Measurements from ENCODE around the gene PPP1R3C.

The PPP1R3C gene

DNA sequence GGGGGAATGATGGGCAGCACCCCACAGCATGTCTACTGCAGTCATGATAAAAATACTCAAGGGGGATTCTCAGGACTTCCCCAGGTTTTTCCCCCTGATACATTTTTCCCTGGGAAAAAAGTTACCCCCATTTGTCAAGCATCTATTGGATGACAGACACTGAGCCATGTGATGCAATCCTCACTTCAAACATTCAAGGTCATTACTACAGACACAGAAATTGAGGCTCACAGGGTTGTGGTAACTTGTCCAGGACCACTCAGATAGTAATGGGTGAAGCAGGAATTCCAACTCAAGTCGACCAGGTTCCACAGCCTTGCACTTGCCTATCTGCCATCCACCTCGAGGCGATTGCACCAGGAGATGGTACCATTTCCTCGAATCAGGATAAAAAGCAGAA lies 31.7 kb downstream of the PPP1R3C start:
- no peak for DNase-seq (ENCODE audit: low read depth)

DNA sequence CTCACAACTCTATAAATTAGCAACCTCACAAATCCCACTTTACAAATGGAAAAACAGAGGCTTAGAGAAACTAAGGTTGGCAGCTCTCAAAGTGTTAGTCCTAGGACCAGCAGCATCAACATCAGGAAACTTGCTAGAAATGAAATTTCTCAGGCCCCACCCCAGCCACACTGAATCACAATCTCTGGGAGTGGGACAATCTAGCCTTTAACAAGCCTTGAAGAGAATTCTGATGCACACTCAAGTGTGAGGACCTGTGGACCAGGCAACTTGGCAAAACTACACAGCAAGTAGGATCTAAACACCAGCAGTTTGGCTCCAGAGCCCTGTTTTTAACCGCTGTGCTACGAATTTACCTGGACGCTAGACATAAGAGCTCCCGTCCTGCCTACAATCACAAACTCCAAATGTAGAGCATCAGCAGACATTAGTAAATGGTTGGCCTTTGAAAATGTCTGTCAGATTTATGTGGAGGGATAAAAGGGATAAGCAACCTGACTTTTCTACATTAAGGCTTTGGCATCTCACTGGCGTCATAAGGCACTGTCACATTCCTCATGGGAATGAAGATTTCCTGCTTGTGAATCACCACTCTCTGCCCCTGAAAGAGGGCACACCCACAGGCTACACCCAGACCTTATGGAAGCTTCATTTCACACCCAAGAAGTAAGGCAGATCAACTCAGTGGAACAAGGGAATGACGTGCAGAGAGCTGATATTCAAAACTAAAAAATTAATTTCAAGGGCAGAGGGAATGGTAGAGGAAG lies 34.5 kb downstream of the PPP1R3C start:
- no peak for DNase-seq (ENCODE audit: low read depth)

DNA sequence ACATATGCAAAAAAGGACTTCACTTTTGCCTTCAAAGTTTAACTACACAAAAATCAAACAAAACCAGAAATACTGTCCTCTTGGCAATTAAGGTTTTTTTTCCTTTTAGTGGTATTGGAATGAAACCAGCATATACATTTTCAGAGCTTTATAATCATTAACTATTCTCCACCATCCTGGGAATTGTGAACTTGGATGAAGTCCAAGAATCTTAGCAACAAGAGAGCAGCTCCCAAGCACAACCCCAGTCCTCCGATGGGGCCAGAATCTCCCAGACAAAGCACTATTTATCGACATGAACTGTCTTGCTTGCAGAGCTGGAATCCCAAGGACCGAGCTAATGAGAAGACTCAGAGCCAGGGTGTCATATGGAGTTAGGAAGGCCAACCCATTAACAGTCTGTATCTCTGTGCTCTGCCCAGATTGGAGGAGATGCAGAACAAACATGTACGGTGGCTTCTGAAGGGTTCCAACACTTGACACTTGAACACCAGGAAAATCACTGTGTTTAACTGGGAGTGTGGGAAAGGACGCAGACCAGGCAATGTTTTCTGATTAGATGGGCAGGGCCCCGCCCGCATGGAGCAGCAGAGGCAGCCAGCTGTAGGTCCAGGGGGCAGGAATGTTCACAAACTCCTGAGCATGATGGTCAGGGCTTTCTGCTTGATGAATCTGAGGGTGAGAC lies 35.5 kb downstream of the PPP1R3C start:
- no peak for DNase-seq (ENCODE audit: low read depth)

DNA sequence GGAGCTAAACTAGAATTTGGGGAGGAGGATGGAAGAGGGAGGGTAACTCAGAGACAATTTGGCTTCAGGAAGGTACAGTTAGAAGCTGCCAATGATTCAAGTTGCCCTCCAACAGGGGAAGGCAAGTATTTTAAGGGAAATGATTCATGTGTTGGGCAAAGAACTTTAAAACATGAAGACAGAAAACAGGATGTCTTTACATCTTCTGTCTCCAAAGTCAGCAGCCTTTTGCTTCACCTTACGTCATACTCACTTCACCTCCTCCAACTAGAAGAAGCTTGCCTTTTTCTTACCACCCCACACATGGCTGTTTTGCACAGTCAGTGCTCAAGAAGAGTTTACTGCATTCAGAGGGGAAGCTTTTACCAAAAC lies 36.1 kb downstream of the PPP1R3C start:
- DNase-seq (ENCODE audit: low read depth) = no peak

DNA sequence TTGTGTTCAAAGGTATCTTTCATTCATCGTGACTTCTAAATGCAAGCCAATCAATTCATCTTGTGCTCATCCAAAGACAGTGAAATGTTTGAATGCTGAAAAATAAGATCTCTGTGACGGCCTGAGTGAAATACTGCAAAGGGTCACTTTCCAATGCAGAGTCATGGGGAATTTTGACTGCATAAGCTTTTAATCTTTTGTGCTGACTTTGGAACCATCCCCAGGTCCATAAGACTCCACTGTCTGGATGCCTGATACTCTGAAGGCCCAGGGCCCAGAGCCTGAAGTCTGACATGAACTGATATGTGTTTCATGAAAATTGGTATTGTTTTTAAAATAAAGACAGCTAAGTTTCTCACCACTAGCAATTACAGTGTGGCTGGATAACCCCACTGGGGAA lies 39.0 kb downstream of the PPP1R3C start:
- DNase-seq (ENCODE audit: low read depth) = no peak

DNA sequence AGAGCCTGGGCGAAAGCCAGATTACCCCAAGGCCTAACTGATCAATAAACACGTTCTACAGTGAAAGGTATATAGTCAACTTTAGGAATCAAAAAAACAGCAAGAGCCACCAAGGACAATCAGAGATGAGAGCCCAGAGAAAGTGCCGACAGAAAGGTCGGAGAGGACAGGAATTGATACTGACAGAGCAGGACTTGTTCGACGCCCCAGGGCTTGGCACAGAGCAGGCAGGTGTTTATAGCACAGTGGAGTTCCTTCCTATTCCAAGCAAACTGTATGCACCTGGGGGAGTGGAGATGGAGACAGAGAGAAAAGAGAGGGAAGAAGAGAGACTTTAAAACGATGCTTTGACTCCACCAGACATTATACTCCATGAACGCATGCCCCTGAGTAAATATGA lies 39.5 kb downstream of the PPP1R3C start:
- no peak for DNase-seq (ENCODE audit: low read depth)

DNA sequence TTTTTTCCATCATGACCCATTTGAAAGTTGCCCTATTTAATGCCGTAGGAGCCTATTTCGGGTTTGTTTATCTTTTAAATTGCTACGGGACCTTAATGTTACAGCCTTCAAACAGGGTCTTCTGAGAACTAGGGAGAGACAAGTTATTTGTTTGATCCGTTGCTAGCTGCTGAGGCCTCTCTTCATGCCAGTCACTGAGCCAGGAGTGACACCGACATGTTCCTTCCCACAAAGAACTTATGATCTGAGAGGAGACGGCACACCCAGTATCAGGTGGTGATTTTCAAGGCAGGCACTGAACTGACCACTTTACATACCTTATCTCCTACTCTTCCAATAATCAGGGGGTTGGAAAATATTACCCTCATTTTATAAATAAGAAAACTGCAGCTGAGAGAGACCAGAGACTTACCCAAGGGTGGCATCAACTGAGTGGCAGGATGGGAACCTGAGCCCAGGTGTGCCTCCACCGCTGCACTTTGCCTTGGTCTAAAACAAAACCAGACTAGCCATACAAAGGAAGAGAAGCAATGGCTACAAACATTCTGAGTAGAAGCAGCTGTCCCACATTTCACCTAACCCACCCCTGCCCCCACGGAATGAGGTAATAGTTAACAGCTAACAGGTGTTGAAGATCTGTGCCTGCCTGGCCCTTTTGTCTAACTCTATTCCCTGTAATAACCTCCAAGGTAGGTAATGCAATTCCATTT lies 40.5 kb downstream of the PPP1R3C start:
- no peak for DNase-seq (ENCODE audit: low read depth)

DNA sequence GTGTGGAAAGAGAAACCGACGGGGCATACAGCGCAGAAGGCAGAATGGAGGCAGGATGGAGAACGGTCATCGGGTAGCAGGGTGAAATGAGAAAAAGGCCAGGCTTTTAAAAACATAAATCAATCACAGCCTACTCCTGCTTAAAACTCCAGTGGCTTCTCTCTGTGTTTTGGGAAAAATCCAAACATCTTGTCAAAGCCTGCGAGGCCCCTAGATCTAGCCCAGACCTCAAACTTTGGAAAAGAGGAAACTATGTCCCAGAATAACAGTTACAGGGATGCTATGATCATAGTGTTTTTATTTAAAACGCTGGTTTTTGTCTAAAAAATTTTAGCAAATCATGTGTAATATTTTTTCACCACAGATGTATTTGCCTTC lies 41.1 kb downstream of the PPP1R3C start:
- no peak for DNase-seq (ENCODE audit: low read depth)

DNA sequence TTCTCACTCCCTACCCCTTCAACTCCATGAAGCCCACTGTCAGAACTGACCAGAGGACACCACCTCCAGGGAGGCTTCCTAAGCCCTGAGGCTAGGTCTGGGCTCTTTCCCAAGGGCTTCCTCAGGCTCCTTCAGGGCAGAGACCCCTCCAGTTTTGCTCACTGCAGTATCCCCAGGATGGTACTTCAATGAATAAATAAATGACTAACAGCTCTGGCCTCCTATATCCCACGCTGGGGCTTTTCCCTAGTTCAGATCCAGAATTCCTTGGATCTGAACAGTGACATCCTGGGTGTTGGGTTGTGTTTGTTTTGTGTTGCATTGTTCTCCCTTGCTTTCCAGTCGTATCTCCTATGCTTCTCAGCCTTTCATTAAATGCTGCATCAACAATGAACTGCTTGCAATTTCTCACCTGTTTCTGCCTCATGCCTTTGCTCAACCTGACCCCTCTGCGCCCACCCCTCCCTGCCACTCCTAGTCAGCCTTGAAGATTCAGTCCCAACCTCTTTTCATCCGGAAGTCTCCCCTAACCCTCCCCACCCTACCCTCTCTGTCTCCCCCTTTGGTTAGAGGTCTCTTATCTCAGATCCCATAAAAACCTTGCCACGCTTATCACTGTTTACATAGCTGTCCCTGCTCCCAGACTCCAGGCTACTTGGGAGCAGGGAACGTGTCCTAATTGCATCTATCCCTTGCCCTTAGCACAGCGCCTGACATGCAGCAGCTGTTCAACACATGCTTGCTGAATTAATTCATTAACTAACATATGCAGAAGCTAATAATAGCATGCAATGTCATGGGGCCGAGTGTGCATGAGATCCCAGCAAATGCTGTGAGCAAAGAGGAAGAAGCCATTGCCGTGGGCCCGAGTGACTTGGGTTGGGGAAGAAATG lies 41.7 kb downstream of the PPP1R3C start:
- DNase-seq (ENCODE audit: low read depth) = no peak

DNA sequence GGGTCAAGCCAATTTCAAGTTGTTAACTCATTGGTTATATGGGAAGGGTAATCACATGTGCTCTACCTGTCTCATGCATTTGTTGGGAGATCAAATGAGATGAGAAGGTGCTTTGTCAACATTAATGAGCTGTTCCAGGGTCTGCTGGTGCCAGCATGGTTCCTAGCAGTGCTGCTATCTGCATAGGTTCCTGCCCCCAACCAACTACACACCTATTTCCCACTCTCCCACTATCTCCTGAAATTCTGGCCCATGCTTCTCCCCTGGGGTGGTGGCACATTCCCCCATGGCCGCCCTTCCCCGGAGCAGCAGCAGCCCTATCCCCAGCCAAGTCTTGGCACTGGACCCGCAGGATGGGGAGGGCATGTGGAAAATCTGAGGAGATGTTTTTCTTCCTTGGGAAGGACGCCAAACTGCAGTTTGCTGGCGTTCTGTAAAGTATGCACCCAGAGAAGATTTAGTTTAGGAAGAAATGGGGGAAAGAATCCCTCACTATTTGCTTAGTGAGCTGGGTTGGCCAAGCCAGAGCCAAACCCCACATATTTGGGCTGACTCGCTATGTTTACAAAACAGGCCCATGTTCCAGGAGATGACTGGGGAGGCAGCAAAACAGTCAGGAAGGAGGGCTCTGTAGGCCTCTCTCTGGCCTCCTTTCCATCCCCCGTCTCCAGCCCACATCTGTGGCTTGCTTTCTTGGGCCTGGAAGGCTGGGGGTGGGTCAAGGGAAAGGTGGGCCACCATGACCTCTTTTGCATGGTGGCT lies 42.5 kb downstream of the PPP1R3C start:
- no peak for DNase-seq (ENCODE audit: low read depth)

DNA sequence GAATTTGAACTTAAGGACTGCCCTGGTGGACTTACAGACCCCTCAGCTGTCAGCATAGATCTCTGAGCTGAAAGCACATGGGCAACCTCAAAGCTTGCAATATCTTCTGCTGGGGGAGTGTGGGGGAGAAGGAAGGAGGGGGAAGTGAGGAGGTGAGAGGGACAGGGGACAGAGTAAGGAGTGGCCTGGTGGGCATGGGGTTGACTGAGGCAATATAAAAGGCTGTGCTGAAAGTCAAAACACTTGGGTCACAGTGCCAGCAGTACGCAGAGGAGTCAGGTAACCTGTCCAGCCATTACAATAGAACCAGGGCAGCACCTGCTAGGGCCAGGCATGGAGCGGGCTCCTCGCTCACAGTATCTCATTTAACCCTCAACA lies 43.2 kb downstream of the PPP1R3C start:
- no peak for DNase-seq (ENCODE audit: low read depth)

DNA sequence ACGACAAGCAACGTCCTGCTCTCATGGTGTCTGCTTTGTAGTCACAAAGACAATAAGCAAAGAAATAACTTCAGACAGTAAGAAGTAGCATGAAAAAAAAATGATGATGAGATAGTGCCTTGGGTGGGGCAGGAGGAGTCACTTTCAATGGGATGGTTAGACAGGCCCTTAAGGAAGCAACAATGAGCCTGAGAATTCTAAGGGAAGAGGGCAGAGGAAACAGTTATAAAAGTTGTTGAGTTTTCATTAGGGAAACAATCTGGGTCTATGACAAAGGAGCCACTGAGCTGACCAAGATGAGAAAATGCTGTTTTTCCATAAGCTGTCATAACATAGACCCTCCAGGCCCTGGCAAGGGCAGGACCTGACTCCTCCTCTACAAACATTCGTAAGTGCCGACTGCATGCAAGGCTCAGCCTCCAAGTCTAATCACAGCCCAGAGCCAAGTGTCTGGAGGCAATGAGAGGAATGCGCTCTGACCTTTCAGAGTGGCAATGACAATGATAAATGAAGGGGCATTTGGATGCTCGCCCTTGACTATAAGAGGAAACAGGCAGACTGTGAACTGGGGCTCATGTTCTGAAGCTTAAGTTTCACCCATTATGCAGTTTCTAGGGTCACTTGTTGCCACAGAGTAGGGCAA lies 43.7 kb downstream of the PPP1R3C start:
- DNase-seq (ENCODE audit: low read depth) = no peak

DNA sequence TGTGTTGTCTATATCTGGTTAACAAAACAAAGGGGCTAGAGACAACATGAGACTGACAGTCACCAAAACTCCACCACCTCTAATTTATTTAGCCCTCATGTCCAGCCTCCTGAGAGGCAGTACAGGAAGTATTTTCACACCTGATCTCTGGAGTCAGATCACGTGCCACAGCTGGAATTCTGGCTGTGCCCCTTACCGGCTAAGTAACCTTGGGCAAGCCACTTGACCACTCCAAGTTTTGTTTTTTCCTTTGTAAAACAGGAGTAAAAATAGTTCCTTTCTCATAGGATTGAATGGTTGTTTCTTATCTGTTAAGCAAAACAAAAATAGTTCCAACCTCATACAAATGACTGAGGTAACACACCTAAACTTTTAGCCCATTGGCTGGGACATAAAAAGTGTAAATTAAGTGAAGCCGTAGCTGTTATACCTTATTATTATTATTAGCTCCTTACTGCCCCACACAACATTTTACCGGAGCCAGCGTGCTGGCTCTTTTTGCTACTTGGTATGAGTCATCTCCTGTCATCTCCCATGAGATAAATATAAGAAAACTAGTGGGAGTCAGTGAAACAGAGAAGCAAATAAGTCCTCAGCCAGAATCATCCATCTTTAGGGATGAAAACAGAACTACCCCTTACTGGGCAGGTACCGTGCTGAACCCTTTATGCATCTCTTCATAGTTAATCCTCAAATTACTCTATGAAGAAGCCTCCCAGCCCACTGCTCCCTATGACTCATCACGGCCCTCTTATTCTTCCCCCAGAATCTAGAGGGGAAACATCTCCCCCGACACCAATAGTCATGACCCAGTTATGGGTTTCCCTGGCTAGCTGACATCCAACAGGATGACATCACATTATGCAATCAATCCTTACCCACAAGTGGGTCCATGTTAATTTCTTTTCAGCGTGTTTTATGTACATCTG lies 44.9 kb downstream of the PPP1R3C start:
- DNase-seq (ENCODE audit: low read depth) = no peak

DNA sequence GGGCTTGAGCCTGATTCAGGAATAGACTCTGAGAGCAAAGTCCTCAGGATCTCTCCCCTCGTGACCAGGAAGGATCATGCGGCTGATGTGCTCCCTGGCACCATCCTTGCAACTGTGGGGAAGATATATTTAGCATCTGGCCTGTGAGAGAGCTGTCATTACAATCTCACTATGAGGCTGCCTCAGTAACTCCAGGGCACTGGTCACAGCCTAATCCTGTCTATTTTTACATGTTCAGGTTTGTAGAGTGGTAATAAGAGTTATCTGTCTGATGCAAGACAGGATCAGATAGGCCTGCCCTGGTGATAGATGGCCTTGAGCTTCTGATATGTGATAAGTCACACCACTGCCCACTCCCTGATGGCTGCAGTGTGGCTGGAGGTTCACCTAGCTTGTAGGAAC lies 50.7 kb downstream of the PPP1R3C start:
- no peak for DNase-seq (ENCODE audit: low read depth)

DNA sequence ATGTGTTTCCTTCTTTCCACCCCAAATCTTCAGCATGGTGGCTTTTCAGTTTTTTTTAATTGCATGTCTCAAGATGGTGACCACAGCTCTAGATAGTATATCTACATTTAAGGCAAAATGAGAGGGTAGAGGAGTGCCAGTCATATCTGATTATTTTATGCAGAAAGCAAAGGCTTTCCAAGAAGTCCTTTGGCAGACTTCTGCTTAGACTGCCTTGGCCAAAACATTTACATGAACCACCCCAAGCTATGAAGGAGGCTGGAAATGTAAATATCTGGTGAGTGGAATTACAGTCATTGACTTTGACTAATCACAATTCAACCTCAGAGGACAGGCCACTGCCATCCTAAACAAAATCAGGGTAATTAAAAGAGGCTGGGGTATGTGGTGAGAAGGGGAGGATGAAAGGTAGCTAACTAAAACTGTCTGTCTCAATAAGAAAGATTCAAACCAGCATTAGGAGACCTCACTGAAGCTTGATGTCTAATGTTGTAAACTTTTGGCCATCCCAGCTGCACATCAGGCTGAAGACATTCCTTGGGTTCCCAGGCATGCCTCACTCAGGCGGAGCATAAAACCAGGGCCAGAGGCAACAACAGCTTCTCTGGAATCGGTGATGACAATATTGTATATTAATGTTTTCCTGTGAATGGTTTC lies 53.4 kb downstream of the PPP1R3C start:
- DNase-seq (ENCODE audit: low read depth) = no peak
